GM19467 (cell line): ENCODE measurements around the gene ADAMTS2.

Source experiments
- ATAC-seq: cut with Tn5 transposase; IDR thresholded peaks from one replicate; pipeline ENCODE4 v1.9.1; 2021; ENCODE audit warnings: mild to moderate bottlenecking, moderate library complexity; ENCODE audit not compliant: unreplicated experiment

Gene ADAMTS2

DNA sequence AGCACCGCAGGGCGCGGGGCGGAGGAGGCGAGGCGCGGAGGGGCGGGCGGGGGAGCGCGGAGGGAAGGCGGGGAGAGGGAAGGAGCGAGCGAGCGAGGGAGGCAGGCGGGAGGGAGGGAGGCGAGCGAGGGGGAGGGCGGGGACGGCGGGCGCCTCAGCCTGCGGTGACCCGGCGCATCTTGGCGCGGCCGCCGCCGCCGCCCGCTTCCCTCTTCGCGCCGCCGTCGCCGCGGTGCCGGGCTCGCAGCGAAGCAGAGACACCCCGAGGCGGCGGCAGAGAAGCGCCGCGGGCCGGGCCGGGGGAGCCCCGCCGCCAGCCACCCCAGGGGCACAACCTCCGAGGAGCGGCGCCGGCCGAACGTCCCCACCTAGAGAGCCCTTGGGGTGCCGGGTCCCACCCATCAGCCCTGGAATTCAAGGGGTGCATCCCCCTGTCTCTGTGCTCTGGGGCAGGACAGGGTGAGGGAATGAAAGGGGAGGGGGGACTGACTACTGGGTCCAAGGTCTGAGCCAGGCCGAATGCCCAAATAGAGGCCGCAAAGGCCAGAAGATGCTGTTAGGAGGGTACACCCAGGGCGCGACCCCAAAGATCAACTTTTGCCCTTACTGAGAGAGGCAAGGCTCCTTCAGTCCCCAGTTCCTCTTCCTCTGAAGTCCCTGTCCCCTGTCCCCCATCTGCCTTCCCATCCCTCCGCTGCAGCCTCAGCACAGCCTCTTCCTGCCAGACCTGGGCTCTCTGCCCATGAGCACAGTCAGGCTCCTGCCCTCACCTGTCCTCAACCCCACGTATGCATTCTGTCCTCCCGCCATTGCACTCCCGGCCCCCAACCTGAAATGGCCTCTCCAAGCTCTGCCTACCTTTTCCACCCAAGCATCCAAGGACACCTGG is at the start of gene ADAMTS2:
TSS of gene ADAMTS2 (minus strand) at position 29 of the 889 bp plus-strand sequence. CDS start 133 bp downstream, outside the sequence.
- ATAC-seq: no peak

DNA sequence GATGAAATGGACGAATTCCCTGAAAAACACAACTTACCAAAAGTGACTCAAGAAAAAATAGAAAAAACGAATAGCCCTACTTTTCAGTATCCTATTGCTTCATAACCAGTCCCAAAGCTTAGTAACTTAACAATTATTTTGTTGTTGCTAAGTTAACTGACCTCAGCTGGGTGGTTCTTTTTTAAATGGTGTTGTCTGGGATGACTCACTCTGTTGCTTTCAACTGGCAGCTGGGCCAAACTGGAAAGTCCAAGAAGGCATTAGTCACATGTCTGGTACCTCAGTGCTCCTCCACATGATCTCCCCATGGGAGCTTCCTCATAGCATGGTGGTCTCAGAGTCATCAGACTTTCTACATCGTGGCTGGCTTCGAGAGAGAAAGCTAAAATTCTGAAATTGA is 47.8 kb upstream of the ADAMTS2 start:
- no peak for ATAC-seq

GRCh38 chr5:179387151-179388110 is 42.2 kb upstream of the ADAMTS2 start:
- ATAC-seq: no peak

DNA sequence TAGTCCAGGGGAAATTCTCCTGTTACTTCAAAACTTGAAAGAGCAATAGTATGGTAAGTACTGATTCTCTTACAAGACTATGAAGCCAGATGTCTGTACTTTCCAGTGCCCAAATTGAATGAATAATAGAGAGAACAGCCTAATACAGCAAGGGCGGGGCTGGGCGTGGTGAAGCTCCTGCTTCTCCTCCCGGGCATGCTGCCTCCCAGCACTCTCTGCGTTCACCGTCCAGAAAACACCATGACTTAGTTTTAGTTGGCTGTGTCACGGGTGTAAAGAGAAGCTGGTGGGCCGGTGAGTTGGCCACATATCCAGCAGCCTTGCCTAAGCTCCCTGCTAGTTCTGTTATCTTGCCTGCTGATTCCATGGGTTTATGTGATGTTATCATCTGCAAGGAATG is 40.7 kb upstream of the ADAMTS2 start:
- no peak for ATAC-seq

DNA sequence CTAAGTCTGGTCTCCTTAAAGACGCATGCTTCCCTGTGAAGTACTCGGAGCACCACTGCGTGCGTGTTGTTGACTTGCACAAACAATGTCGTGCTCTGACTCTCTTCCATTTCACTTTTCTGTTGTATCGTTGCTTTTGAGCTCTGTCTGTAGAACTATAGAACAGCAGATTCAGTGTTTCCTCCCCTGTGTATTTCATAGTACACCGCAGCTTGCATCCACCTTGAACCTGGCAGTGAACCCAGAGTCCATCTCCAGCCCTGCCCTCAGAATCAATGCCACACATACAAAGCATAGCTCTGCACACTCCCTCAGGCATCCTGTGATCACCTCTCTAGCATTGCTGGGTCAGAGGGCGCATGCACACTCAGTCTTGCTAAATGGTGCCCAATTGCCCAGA is 37.2 kb upstream of the ADAMTS2 start:
- ATAC-seq: no peak

DNA sequence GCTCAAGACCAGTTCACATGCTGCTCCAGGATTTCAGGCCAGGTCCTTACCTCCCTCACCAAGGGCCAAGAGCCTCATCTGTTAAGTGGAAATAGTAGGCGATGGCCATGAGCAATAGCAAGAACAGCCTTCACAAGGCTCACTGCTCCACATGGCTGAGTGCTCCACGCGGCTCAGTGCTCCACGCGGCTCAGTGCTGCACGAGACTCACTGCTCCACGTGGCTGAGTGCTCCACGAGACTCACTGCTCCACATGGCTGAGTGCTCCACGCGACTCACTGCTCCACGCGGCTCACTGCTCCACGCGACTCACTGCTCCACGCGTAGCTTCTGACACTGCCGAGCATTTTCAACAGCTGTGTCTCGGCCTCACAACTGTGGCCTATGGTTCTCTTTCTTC is 36.4 kb upstream of the ADAMTS2 start:
- ATAC-seq: no peak

- ATAC-seq: no peak
These were observed 35.2 kb upstream of the ADAMTS2 start for GRCh38 chr5:179380211-179381035.

GRCh38 chr5:179379321-179379890 is 34.1 kb upstream of the ADAMTS2 start:
- ATAC-seq: no peak

DNA sequence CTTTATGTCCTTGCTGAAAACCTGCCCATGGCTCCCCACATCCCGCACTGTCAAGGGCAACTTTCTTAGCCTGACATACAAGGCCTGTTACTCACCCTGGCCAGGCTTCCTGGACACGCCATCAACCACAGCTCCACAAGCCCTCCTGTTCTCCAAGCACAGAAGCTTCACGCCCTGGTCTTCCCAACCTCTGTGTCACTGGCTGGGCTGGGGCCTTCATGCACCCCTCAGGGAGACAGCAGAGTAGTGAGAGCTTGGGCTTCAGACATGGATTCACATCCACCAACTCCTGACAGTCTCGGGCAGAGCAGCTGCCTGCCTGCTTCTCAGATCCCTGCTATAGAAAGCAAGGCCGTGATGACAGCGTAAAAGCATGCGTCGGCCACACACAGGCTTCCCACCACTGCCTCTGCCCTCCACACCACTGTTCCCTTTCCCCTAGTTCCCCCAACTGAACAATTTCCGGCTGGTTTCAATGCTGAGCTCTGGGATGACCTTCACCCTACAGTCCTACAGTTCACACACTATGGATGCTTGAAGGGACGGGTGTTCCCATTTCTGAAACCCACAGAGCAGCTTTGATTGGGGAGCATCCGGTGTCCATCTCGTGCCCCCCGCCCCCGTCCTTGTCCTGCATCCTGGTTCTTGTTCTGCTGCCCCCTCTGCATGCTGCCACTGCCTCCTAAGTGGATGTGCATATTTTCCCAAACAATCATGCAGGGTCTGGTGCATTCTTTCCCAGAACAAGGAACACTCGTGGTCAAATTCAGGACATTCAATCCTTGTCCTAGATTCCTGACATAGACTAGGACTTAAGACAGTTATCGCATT is 33.4 kb upstream of the ADAMTS2 start:
- ATAC-seq: no peak

DNA sequence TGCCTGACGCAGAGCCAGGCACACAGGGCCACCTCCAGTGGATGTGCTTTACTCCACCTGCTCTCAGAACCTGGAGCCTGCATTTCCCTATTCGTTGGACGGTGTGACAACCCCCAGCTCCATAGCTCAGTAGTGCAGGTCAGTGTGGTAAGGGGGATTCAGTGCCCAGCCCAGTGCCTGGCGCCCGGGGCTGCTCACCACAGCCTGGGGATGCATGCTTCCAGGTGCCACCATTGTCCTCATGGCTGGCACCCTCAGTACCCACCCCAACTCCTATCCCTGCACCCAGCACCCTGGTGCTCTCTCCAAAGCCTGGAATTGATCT is 32.8 kb upstream of the ADAMTS2 start:
- no peak for ATAC-seq

DNA sequence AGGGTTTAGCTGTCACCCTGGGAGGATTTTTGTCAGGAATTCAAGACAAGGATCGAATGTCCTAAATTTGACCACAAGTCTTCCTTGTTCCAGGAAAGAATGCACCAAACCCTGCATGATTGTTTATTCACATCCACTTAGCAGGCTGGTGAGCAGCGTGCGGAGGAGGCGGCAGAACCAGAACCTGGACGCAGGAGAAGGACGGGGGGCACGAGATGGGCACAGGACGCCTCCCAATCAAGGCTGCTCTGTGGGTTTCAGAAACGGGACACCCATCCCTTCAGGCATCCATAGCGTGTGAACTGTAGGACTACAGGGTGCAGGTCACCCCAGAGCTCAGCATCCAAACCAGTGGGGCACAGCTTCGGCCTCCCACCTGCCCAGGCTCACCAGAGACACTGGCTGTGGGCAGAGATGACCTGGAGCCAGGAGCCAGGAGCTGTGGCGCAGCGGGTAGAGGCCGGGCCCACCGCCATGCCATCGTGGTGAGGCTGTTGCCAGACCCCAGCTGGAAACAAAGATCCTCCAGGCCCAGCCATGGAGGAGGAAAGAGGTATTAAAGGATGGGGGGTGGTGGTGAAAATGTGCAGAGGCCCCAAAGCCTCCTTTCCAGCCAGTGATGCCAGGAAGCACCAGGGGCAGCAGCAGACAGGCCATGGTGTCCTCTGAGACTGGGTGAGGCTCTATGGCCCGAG is 32.3 kb upstream of the ADAMTS2 start:
- ATAC-seq: no peak

GRCh38 chr5:179376701-179377420 is 31.6 kb upstream of the ADAMTS2 start:
- no peak for ATAC-seq

DNA sequence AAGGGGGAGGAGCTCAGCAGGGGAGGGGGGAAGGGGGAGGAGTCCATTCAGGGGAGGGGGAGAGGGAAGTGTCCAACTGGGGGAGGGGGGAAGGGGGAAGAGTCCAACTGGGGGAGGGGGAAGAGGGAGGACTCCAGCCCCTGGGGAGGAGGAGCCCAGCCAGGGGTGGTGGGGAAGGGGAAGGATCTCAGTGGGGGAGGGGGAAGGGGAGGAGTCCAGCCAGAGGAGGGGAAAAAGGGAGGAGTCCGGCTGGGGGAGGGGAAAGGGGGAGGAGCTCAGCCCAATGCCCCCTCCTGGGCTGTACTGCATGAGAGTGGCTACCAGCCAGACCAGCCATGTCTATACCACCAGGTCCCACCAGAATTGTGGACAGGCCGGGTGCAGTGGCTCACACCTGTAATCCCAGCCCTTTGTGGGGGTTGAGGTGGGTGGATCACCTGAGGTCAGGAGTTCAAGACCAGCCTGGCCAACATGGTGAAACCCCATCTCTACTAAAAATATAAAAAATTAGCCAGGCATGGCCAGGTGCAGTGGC is 30.6 kb upstream of the ADAMTS2 start:
- no peak for ATAC-seq

DNA sequence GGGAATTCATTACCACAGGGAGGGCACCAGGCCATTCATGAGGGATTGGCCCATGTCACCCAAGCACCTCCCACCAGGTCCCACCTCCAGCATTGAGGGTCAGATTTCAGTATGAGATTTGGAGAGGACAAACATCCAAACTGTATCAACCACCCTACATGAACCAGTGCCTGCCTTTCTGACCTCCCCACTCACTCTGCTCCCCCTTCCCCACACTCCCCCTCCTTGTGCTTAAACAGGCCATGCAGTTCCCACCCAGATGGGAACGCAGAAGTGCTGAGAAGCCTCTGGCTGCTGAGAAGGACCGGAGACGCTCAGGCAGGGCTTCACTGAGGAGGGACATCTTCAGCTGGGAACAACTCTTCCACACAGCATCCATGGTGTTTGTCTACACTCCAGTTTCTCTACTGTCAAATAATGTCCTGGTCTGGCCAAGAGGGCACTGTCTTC is 30.0 kb upstream of the ADAMTS2 start:
- no peak for ATAC-seq

GRCh38 chr5:179374506-179375235 is 29.4 kb upstream of the ADAMTS2 start:
- no peak for ATAC-seq

DNA sequence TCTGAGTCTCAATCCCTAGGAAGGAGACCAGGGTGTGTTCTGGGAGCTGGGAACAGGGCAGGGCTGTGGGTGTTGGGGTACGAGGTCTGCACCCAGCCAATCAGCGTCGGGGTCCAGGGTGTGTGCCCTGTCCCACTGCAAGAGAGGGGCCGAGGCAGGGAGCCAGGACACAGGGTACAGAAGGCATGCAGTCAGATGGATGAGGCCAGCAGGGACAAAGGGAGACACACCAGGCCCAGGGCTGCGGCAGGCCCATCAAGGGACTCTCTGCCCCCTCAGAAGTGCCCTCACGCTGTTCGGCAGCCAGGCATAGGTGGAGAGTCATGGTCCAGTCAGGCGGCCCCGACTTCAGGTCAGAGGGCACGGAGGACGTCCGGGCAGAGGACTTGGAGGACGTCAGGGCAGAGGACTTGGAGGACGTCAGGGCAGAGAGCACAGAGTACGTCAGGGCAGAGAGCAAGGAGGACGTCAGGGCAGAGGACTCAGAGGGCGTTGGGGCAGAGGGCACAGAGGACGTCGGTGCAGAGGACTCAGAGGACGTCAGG is 28.8 kb upstream of the ADAMTS2 start:
- no peak for ATAC-seq
